Uterus (tissue), 4 donors: Measurements from ENCODE around the gene KCND3. TPM values are rescaled to one million over a fixed set of nuclear protein-coding genes. Genes with fewer than 3 reads are reported as not detected.

Experiments
- DNase-seq, 2 donors: peaks; one replicate each; pipeline ENCODE4 v3.0.0-alpha.2; 2019 to 2020
- H3K27ac ChIP-seq, 2 donors: fragments of 200-600 bp; sonication (generic); 1 replicate in 1 of 2; 2 replicates in 1 of 2; pipeline ENCODE4 v1.5.1; 2016 to 2018
- H3K27me3 ChIP-seq, 2 donors: fragments of 200-600 bp; sonication (generic); one replicate each; pipeline ENCODE4 v1.5.1; 2018 to 2019; ENCODE audit warnings: control low read depth in 1 of 2
- H3K36me3 ChIP-seq, 2 donors: fragments of 200-600 bp; sonication (generic); one replicate each; pipeline ENCODE4 v1.5.1; 2019; ENCODE audit warnings: control low read depth in 1 of 2
- H3K4me1 ChIP-seq, 2 donors: fragments of 200-600 bp; sonication (generic); one replicate each; pipeline ENCODE4 v1.5.1; 2018 to 2019; ENCODE audit warnings: control low read depth in 1 of 2
- H3K4me3 ChIP-seq, 2 donors: fragments of 200-600 bp; sonication (generic); 1 replicate in 1 of 2; 2 replicates in 1 of 2; pipeline ENCODE4 v1.5.1; 2018 to 2019; ENCODE audit warnings: mild to moderate bottlenecking in 1 of 2
- H3K9me3 ChIP-seq, 2 donors: fragments of 200-600 bp; sonication (generic); one replicate each; pipeline ENCODE4 v1.5.1; 2019; ENCODE audit warnings: control low read depth in 1 of 2
- CTCF ChIP-seq, 4 experiments: fragments of 200-600 bp in 2 of 4; fragments of 450-650 bp in 2 of 4; sonication (generic) in 2 of 4; IDR thresholded peaks; one replicate each; pipeline ENCODE4 v1.5.1; 2016 to 2019; ENCODE audit warnings: antibody characterized with exemption in 4 of 4, mild to moderate bottlenecking in 2 of 4, moderate library complexity in 1 of 4
- POLR2A ChIP-seq, 2 donors: fragments of 450-650 bp; IDR thresholded peaks; one replicate each; pipeline ENCODE4 v1.6.1; 2016; ENCODE audit warnings: antibody characterized with exemption in 2 of 2, mild to moderate bottlenecking in 1 of 2, moderate library complexity in 1 of 2
- intact Hi-C: fragments of 100-400 bp; cut with DNase I; formaldehyde crosslinking; loops from one replicate; pipeline ENCODE4 v1.15.1; 2023; ENCODE audit warnings: low total_unique reads
- total RNA-seq, 4 donors: library from RNA; depleted of rRNA in 3 of 4; stranded (reverse); fragments of >200 nt in 3 of 4; gene quantifications; one replicate each; pipeline versions ENCODE4 v1.1.0 to v1.2.4, GENCODE V29; 2014 to 2023
- donor health status: DM: yes; HTN: yes; CAD: no.

KCND3 gene
- total RNA-seq, 4 donors from 2014 or later, result 5.0 to 13.5 (median 7.2) TPM

GRCh38 chr1:111821121-111821745 is 168.2 kb downstream of the KCND3 start:
- no peak overlapping the region for H3K4me3 ChIP-seq
- H3K27me3 ChIP-seq, result no peaks in the 10 kb centered on the region
- H3K27ac ChIP-seq, result no peak overlapping the region
- TF ChIP-seq POLR2A (IDR thresholded peaks at IDR 0.05) (no peak), CTCF (IDR thresholded peaks at IDR 0.05) (no peak)
- no peaks in the 10 kb centered on the region for H3K36me3 ChIP-seq
- H3K9me3 ChIP-seq, result no peaks in the 10 kb centered on the region
- no peak for DNase-seq
- intact Hi-C loops, result no loop called here
- no peaks in the 10 kb centered on the region for H3K4me1 ChIP-seq

GRCh38 chr1:111819566-111820263 is 169.8 kb downstream of the KCND3 start:
- Histone ChIP-seq H3K27ac (no peak overlapping the region), H3K4me1 (no peaks in the 10 kb centered on the region), H3K4me3 (no peak overlapping the region), H3K27me3 (no peaks in the 10 kb centered on the region), H3K9me3 (no peaks in the 10 kb centered on the region), H3K36me3 (no peaks in the 10 kb centered on the region)
- no peak for DNase-seq
- TF ChIP-seq POLR2A (IDR thresholded peaks at IDR 0.05) (no peak), CTCF (IDR thresholded peaks at IDR 0.05) (no peak)
- intact Hi-C loops, result no loop called here

GRCh38 chr1:111818546-111818945 is 170.9 kb downstream of the KCND3 start:
- Histone ChIP-seq H3K9me3 (no peaks in the 10 kb centered on the region), H3K36me3 (no peaks in the 10 kb centered on the region), H3K27ac (no peak overlapping the region), H3K4me1 (no peaks in the 10 kb centered on the region), H3K4me3 (no peak overlapping the region), H3K27me3 (no peaks in the 10 kb centered on the region)
- intact Hi-C loops, result no loop called here
- no peak for DNase-seq
- TF ChIP-seq CTCF (IDR thresholded peaks at IDR 0.05) (no peak), POLR2A (IDR thresholded peaks at IDR 0.05) (no peak)

- Histone ChIP-seq H3K4me3 (no peak overlapping the region), H3K9me3 (no peaks in the 10 kb centered on the region), H3K4me1 (no peaks in the 10 kb centered on the region), H3K36me3 (no peaks in the 10 kb centered on the region), H3K27ac (no peak overlapping the region), H3K27me3 (no peaks in the 10 kb centered on the region)
- TF ChIP-seq POLR2A (IDR thresholded peaks at IDR 0.05) (no peak), CTCF (IDR thresholded peaks at IDR 0.05) (no peak)
- intact Hi-C loops, result no loop called here
- DNase-seq, result no peak
Measured at GRCh38 chr1:111818081-111818480, 171.4 kb downstream of the KCND3 start.

- H3K27ac ChIP-seq, result no peak overlapping the region
- no peaks in the 10 kb centered on the region for H3K36me3 ChIP-seq
- H3K27me3 ChIP-seq, result no peaks in the 10 kb centered on the region
- TF ChIP-seq CTCF (IDR thresholded peaks at IDR 0.05) (no peak), POLR2A (IDR thresholded peaks at IDR 0.05) (no peak)
- DNase-seq, result no peak
- no peak overlapping the region for H3K4me3 ChIP-seq
- intact Hi-C loops, result no loop called here
- no peaks in the 10 kb centered on the region for H3K9me3 ChIP-seq
- no peaks in the 10 kb centered on the region for H3K4me1 ChIP-seq
Measured at GRCh38 chr1:111814642-111815041, 174.8 kb downstream of the KCND3 start.
